Choroid plexus epithelial cell (primary cell): ENCODE measurements around the gene BLVRB.
"Not testable (repeated sequence)": the region's sequence is repeated elsewhere in the genome, so short reads cannot be mapped to it uniquely, and the experiment has no call there.

Experiments used
- DNase-seq: peaks from one replicate; pipeline ENCODE4 v3.0.0-alpha.2; 2010; ENCODE audit warnings: low read depth
- H3K4me3 ChIP-seq: 2 replicates; pipeline ENCODE4 v1.5.1; 2011; ENCODE audit warnings: low read depth, mild to moderate bottlenecking, control low read depth, low read length, moderate library complexity
- CTCF ChIP-seq: conservative IDR thresholded peaks from 2 replicates; pipeline ENCODE4 v1.5.1; 2011; ENCODE audit warnings: low read depth, mild to moderate bottlenecking, control low read depth, inconsistent platforms, low read length, moderate library complexity

Gene BLVRB

GRCh38 chr19:40460185-40460584 is 5.4 kb downstream of the BLVRB start:
- H3K4me3 ChIP-seq = no peak overlapping the region
- no peak for TF ChIP-seq CTCF
- DNase-seq = no peak

DNA sequence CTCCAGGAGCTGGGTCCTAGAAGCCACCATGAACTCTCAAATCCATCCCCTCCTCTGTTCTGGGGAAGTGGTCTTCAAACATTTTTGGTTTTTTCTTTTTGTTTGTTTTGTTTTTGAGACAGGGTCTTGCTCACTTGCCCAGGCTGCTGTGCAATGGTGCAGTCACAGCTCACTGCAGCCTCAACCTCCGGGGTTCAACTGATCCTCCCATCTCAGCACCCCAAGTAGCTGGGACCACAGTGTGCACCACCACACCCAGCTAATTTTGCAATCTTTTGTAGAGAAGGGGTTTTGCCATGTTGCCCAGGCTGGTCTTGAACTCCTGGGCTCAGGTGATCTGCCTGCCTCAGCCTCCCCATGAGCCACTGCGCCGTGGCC is 7.0 kb downstream of the BLVRB start:
- no peak overlapping the region for H3K4me3 ChIP-seq
- no peak for TF ChIP-seq CTCF
- no peak for DNase-seq

DNA sequence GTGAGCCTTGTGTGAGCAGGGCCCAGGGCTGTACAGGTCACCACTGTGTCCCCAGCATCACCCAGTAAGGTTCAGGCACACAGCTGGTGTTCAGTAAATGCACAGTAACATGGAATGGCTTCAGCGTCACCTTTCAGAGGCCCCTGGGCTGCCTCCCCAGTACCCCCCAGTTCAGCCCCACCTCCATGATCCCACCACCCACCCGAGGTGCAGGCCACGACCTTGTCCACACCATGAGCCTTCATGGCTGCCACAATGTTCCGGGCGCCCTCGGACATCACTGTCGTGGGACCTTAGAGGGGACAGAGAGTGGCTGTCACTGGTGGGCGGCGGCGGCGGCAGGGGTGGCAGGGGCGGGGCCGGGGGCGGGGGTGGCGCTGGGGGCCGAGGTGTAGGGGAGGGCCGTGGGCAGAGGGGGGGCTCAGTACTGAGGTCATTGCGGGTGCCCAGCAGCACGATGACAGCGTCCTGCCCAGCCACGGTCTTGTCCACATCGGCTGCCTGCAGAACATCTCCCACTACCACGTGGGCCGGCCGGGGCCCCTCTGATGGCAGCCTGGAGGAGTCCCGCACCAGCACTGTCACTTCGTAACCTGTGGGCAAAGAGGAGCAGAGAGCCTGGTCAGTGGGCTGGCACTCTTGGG is 7.5 kb downstream of the BLVRB start:
- TF ChIP-seq CTCF = no peak
- no peak for DNase-seq
- no peak overlapping the region for H3K4me3 ChIP-seq

DNA sequence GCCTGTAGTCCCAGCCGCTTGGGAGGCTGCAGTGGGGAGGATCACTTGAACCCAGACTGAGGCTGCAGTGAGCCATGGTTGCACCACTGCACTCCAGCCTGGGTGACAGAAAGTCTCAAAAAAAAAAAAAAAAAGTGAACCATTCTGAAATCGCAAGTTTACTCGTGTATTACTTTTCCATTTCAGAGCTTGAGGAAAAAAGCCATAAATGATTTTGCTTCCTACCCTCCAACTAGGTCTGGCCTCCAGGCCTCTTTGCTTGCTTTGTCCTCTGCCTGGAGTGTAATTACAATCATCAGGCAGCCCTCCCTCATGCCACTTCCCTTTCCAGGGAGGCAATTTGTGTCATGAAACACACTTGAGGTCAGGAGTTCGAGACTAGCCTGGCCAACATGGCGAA is 8.5 kb downstream of the BLVRB start:
- no peak for DNase-seq
- TF ChIP-seq CTCF = no peak
- no peak overlapping the region for H3K4me3 ChIP-seq

- not testable (repeated sequence) for H3K4me3 ChIP-seq, DNase-seq
Observed at GRCh38 chr19:40453943-40454342, 11.6 kb downstream of the BLVRB start.

GRCh38 chr19:40453151-40453735 is 12.3 kb downstream of the BLVRB start:
- no peak overlapping the region for H3K4me3 ChIP-seq
- no peak for TF ChIP-seq CTCF
- no peak for DNase-seq

GRCh38 chr19:40452016-40452415 is 13.5 kb downstream of the BLVRB start:
- no peak for DNase-seq
- no peak overlapping the region for H3K4me3 ChIP-seq
- TF ChIP-seq CTCF = no peak

- H3K4me3 ChIP-seq = no peak overlapping the region
- no peak for TF ChIP-seq CTCF
- no peak for DNase-seq
Observed at GRCh38 chr19:40450664-40451063, 14.9 kb downstream of the BLVRB start.
